IMR-90 (cell line): Measurements from ENCODE around the gene RRP1. TPM values are rescaled to one million over a fixed set of nuclear protein-coding genes. Genes with fewer than 3 reads are reported as not detected.

ENCODE experiments used
- ATAC-seq: fragments of 200-7000 bp; cut with Tn5 transposase; 2 replicates; pipeline ENCODE4 v1.9.1; 2020; ENCODE audit warnings: low read depth, mild to moderate bottlenecking, moderate library complexity
- BruUV-seq: library from RNA; stranded (reverse); fragments of 400-500 nt; replicated peaks from 2 replicates; lab custom pipeline; 2021; lab: Mats Ljungman, UMichigan
- CTCF ChIA-PET: fragments of 300-600 bp; formaldehyde crosslinking; extraction: SDS; loops from one replicate; lab custom pipeline; 2021; ENCODE audit warnings: antibody characterized with exemption; lab: Yijun Ruan, JAX
- POLR2A ChIA-PET: fragments of 300-600 bp; sonication (Branson Sonifier 250); formaldehyde crosslinking; loops from one replicate; lab custom pipeline; 2022; ENCODE audit warnings: antibody characterized with exemption; ENCODE audit not compliant: unreplicated experiment; lab: Charles Lee
- DNase-seq: peaks from one replicate; pipeline ENCODE4 v3.0.0; 2013
- H2AFZ ChIP-seq: replicated peaks from 2 replicates; pipeline ENCODE3; 2013; ENCODE audit warnings: low read length, mild to moderate bottlenecking; ENCODE audit not compliant: poor library complexity
- H2AK5ac ChIP-seq: 2 replicates; pipeline ENCODE4 v1.6.1; 2013; ENCODE audit warnings: low read depth, low read length, inconsistent platforms
- H2AK9ac ChIP-seq: replicated peaks from 2 replicates; pipeline ENCODE3; 2013; ENCODE audit warnings: mild to moderate bottlenecking, low read depth, low read length, moderate library complexity; ENCODE audit not compliant: poor library complexity
- H2BK120ac ChIP-seq: 2 replicates; pipeline ENCODE4 v1.6.1; 2013; ENCODE audit warnings: low read depth, low read length, inconsistent platforms
- H2BK15ac ChIP-seq: 3 replicates; pipeline ENCODE4 v1.6.1; 2013; ENCODE audit warnings: low read depth, low read length, inconsistent platforms
- H2BK20ac ChIP-seq: 2 replicates; pipeline ENCODE4 v1.6.1; 2013; ENCODE audit warnings: low read depth, mild to moderate bottlenecking, inconsistent platforms, low read length, moderate library complexity
- H2BK5ac ChIP-seq: 2 replicates; pipeline ENCODE4 v1.6.1; 2013; ENCODE audit warnings: mild to moderate bottlenecking, low read depth, low read length, inconsistent platforms; ENCODE audit not compliant: poor library complexity, severe bottlenecking
- H3K14ac ChIP-seq: replicated peaks from 2 replicates; pipeline ENCODE4 v1.6.1; 2013; ENCODE audit warnings: low read depth, low read length, inconsistent platforms
- H3K18ac ChIP-seq: 2 replicates; pipeline ENCODE4 v1.6.1; 2013; ENCODE audit warnings: low read depth, low read length, control low read depth
- H3K23ac ChIP-seq: 2 replicates; pipeline ENCODE4 v1.6.1; 2013; ENCODE audit warnings: low read depth, low read length, inconsistent platforms
- H3K27ac ChIP-seq: 2 replicates; pipeline ENCODE4 v1.5.1; 2013; ENCODE audit warnings: mild to moderate bottlenecking, control low read depth, low read length; ENCODE audit not compliant: insufficient read depth
- H3K27me3 ChIP-seq: 2 replicates; pipeline ENCODE4 v1.6.1; 2013; ENCODE audit warnings: low read length; ENCODE audit not compliant: control insufficient read depth, insufficient read depth
- H3K36me3 ChIP-seq: 2 replicates; pipeline ENCODE4 v1.6.1; 2013; ENCODE audit warnings: low read length, mixed read lengths; ENCODE audit not compliant: control insufficient read depth, insufficient read depth
- H3K4ac ChIP-seq: 2 replicates; pipeline ENCODE4 v1.6.1; 2013; ENCODE audit warnings: low read depth, low read length, inconsistent platforms
- H3K4me1 ChIP-seq: 2 replicates; pipeline ENCODE4 v1.6.1; 2013; ENCODE audit warnings: low read length, mixed read lengths; ENCODE audit not compliant: control insufficient read depth, insufficient read depth
- H3K4me2 ChIP-seq: 2 replicates; pipeline ENCODE4 v1.6.1; 2013; ENCODE audit warnings: low read depth, mild to moderate bottlenecking, control low read depth, low read length, moderate library complexity
- H3K4me3 ChIP-seq: 2 replicates; pipeline ENCODE4 v1.5.1; 2013; ENCODE audit warnings: low read depth, mild to moderate bottlenecking, control low read depth, low read length, moderate library complexity; ENCODE audit not compliant: insufficient read depth
- H3K56ac ChIP-seq: 2 replicates; pipeline ENCODE4 v1.6.1; 2013; ENCODE audit warnings: low read length, inconsistent platforms; ENCODE audit not compliant: insufficient read depth; ENCODE audit errors: extremely low read depth
- H3K79me1 ChIP-seq, 2 experiments: 2 replicates each; pipeline ENCODE4 v1.6.1; 2013; ENCODE audit warnings: low read length in 2 of 2, inconsistent platforms in 1 of 2, low read depth in 1 of 2
- H3K9ac ChIP-seq: 2 replicates; pipeline ENCODE4 v1.6.1; 2013; ENCODE audit warnings: low read depth, low read length, control low read depth
- H3K9me1 ChIP-seq: 2 replicates; pipeline ENCODE4 v1.6.1; 2013; ENCODE audit warnings: low read length, inconsistent platforms; ENCODE audit not compliant: insufficient read depth
- H3K9me3 ChIP-seq: 2 replicates; pipeline ENCODE4 v1.6.1; 2013; ENCODE audit warnings: low read length; ENCODE audit not compliant: control insufficient read depth, insufficient read depth
- H4K20me1 ChIP-seq: 2 replicates; pipeline ENCODE4 v1.6.1; 2013; ENCODE audit warnings: low read length, inconsistent platforms; ENCODE audit not compliant: insufficient read depth
- H4K5ac ChIP-seq: 2 replicates; pipeline ENCODE4 v1.6.1; 2013; ENCODE audit warnings: mild to moderate bottlenecking, low read depth, low read length, control low read depth
- H4K8ac ChIP-seq, 2 experiments: 2 replicates each; pipeline ENCODE4 v1.6.1; 2013; ENCODE audit warnings: low read depth in 2 of 2, low read length in 2 of 2, control low read depth in 1 of 2, inconsistent platforms in 1 of 2
- H4K91ac ChIP-seq: 2 replicates; pipeline ENCODE4 v1.6.1; 2013; ENCODE audit warnings: low read depth, low read length, inconsistent platforms; ENCODE audit not compliant: insufficient read depth
- BHLHE40 ChIP-seq: fragments of 150-350 bp; IDR thresholded peaks from 2 replicates; pipeline ENCODE4 v1.6.1; 2016; ENCODE audit warnings: mild to moderate bottlenecking, low read depth, low read length
- CEBPB ChIP-seq: IDR thresholded peaks from 2 replicates; pipeline ENCODE4 v1.6.1; 2012; ENCODE audit warnings: low read depth, low read length, improper control_type of control experiment
- FOS ChIP-seq: fragments of 150-350 bp; IDR thresholded peaks from 2 replicates; pipeline ENCODE4 v1.6.1; 2016; ENCODE audit warnings: low read depth, low read length
- MAZ ChIP-seq: IDR thresholded peaks from 2 replicates; pipeline ENCODE4 v1.6.1; 2012; ENCODE audit warnings: low read depth, mild to moderate bottlenecking, low read length, improper control_type of control experiment, moderate library complexity, borderline replicate concordance
- MXI1 ChIP-seq: IDR thresholded peaks from 2 replicates; pipeline ENCODE4 v1.6.1; 2012; ENCODE audit warnings: low read depth, mild to moderate bottlenecking, low read length, moderate library complexity, borderline replicate concordance
- NFE2L2 ChIP-seq: fragments of 150-350 bp; IDR thresholded peaks from 2 replicates; pipeline ENCODE4 v1.6.1; 2016; ENCODE audit warnings: low read depth, mild to moderate bottlenecking, low read length
- POLR2A ChIP-seq: IDR thresholded peaks from 2 replicates; pipeline ENCODE4 v1.6.1; 2012; ENCODE audit warnings: mild to moderate bottlenecking, low read depth, low read length
- RAD21 ChIP-seq: IDR thresholded peaks from 2 replicates; pipeline ENCODE4 v1.6.1; 2012; ENCODE audit warnings: low read length, improper control_type of control experiment
- RCOR1 ChIP-seq: IDR thresholded peaks from 2 replicates; pipeline ENCODE4 v1.6.1; 2012; ENCODE audit warnings: mild to moderate bottlenecking, low read length, improper control_type of control experiment; ENCODE audit not compliant: insufficient replicate concordance
- RFX5 ChIP-seq: IDR thresholded peaks from 2 replicates; pipeline ENCODE4 v1.8.0; 2012; ENCODE audit warnings: low read depth, mild to moderate bottlenecking, low read length, moderate library complexity
- SMC3 ChIP-seq: fragments of 150-350 bp; IDR thresholded peaks from 2 replicates; pipeline ENCODE4 v1.6.1; 2016; ENCODE audit warnings: low read depth, mild to moderate bottlenecking, antibody characterized with exemption, low read length, moderate library complexity
- WGBS, 2 experiments: methylation state at CpG; one replicate each; pipeline versions ENCODE4 v1.1.5 to v1.1.7; 2013; ENCODE audit warnings: missing lambda C conversion rate in 2 of 2; ENCODE audit not compliant: insufficient read length in 1 of 2; ENCODE audit errors: extremely low coverage in 2 of 2; 5-methylcytosine and 5-hydroxymethylcytosine counted together
- dilution Hi-C: fragments of 300-500 bp; cut with HindIII; formaldehyde crosslinking; loops from one replicate; pipeline ENCODE4 v1.14.3; 2018; ENCODE audit warnings: low sequenced_read_pairs; ENCODE audit not compliant: unreplicated experiment
- in situ Hi-C: fragments of 300-500 bp; cut with MboI; formaldehyde crosslinking; loops from 3 replicates; pipeline ENCODE4 v1.14.3; 2019; ENCODE audit warnings: low sequenced_read_pairs, inconsistent platforms, mixed read lengths
- intact Hi-C: fragments of 100-400 bp; cut with micrococcal nuclease; formaldehyde crosslinking; loops from 2 replicates; pipeline ENCODE4 v1.10.0; 2022
- polyA plus RNA-seq, 3 experiments: library from polyadenylated mRNA; depleted of rRNA; stranded (reverse); fragments of >200 nt; gene quantifications; 2 replicates each; pipeline ENCODE4 v1.2.3, GENCODE V29; 2012; ENCODE audit warnings: low replicate concordance in 1 of 3
- total RNA-seq: library from RNA; depleted of rRNA; stranded (reverse); fragments of >200 nt; gene quantifications from 2 replicates; pipeline ENCODE4 v1.2.3, GENCODE V29; 2012
- TF ChIP-seq, protein P1 (sequence below): fragments of 150-350 bp; IDR thresholded peaks from 2 replicates; pipeline ENCODE4 v1.6.1; 2016; ENCODE audit warnings: low read depth, mild to moderate bottlenecking, low read length, moderate library complexity, borderline replicate concordance
- TF ChIP-seq, protein P2 (sequence below): conservative IDR thresholded peaks from 2 replicates; pipeline ENCODE4 v1.5.1; 2012; ENCODE audit warnings: mild to moderate bottlenecking, low read depth, low read length, improper control_type of control experiment
- TF ChIP-seq, protein P3 (sequence below): fragments of 150-350 bp; IDR thresholded peaks from 2 replicates; pipeline ENCODE4 v1.6.1; 2017; ENCODE audit warnings: mild to moderate bottlenecking, antibody characterized with exemption, low read length, low read depth

RRP1 gene
- total and polyA plus RNA-seq, 2 of the 4 experiments (the other 2 are of a cell fraction), result 20.2 to 23.3 TPM

DNA sequence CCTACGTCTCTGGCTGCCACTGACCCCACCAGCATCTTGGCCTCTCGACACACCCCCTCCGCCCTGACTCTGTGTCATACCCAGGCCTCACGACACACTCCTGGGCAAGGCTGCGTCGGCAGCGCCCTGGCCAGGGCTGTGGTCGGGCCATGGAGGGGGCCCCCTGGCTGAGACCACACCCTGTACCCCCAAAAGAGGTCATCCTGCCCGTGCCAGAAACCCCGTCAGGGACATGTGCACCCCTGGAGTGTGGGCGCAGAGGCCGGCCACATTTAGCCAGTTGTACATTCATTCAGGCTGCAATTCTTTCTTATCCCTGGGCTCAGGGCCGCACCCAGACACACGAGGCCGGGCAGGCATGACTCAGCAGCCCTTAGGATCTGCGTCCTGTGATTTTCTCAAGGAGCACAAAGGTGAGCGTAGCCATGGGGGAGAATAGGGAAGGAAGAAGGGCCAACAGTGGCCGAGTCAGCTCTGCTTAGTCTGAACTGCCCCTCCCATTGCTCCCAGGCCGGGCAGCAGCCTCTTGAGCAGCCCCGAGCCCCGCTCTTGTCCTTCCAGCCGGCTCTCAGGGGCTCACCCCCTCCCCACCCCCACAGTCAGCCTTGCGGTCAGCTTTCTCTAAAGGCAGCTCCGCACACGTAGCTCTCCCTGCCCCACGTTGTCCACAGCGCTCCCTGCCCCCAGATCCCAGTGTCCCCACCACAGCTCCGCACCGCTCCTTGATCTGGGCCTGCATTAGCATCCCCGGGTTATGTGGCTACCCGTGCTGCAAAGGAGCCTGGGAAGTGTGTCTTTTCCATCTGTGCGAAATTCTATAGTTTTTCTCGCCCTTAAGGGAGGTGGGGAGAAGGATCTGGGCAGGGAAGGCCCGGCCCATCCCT, 21.2 kb upstream of the RRP1 start:
- peaks cover 14% of the 10 kb centered on the region for H3K4me1 ChIP-seq
- H2BK15ac ChIP-seq, result no peak overlapping the region; the same call in 1 of the 3 replicates
- peak overlapping the region; percentile 68 for H2BK5ac ChIP-seq
- intact Hi-C loops, result no loop called here
- peak overlapping the region; percentile 40 for H2BK20ac ChIP-seq
- H3K4me2 ChIP-seq, result no peak overlapping the region
- H3K9me3 ChIP-seq, result no peaks in the 10 kb centered on the region
- ATAC-seq (peak; percentile 71), DNase-seq (peak; percentile 75)
- H3K79me1 ChIP-seq, result peaks cover 0 to 2% of the 10 kb centered on the region in 2 experiments; a peak in 2 of 4 replicates
- H3K56ac ChIP-seq, result no peak overlapping the region
- H2BK120ac ChIP-seq, result peak overlapping the region; percentile 59
- dilution Hi-C loops, result no loop called here
- no peak overlapping the region for H3K4me3 ChIP-seq
- H4K5ac ChIP-seq, result peak overlapping the region; percentile 91
- peak overlapping the region; percentile 98 for H2AK9ac ChIP-seq
- H3K9me1 ChIP-seq, result peaks cover 9% of the 10 kb centered on the region
- ChIA-PET CTCF (no interaction called here), POLR2A (no interaction called here)
- peak overlapping the region; percentile 92 for H2AK5ac ChIP-seq
- no peaks in the 10 kb centered on the region for H3K27me3 ChIP-seq
- H3K4ac ChIP-seq, result peak overlapping the region; percentile 93
- BruUV-seq, result no TSS peak
- peak overlapping the region; percentile 89 for H4K91ac ChIP-seq
- no peaks in the 10 kb centered on the region for H4K20me1 ChIP-seq
- no peak overlapping the region for H3K23ac ChIP-seq
- peaks cover 5% of the 10 kb centered on the region for H3K36me3 ChIP-seq
- peak overlapping the region; percentile 75; the same call in 1 of the 2 replicates for H3K18ac ChIP-seq
- H3K27ac ChIP-seq, result peak overlapping the region; percentile 19
- H2AFZ ChIP-seq, result peak overlapping the region; percentile 76
- in situ Hi-C loops, result no loop called here
- H3K9ac ChIP-seq, result peak overlapping the region; percentile 22
- H3K14ac ChIP-seq, result peak overlapping the region; percentile 65
- 79% methylated on average over 15 of the region's 34 CpGs; no CpG with 5 or more reads in 1 of the 2 experiments for WGBS, 2 experiments
- H4K8ac ChIP-seq, result peak overlapping the region; percentile 94
- no peak for TF ChIP-seq MXI1
- peak; percentile 90 for TF ChIP-seq NFE2L2
- TF ChIP-seq, protein P1, sequence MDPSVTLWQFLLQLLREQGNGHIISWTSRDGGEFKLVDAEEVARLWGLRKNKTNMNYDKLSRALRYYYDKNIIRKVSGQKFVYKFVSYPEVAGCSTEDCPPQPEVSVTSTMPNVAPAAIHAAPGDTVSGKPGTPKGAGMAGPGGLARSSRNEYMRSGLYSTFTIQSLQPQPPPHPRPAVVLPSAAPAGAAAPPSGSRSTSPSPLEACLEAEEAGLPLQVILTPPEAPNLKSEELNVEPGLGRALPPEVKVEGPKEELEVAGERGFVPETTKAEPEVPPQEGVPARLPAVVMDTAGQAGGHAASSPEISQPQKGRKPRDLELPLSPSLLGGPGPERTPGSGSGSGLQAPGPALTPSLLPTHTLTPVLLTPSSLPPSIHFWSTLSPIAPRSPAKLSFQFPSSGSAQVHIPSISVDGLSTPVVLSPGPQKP, result no peak
- TF ChIP-seq, protein P2, sequence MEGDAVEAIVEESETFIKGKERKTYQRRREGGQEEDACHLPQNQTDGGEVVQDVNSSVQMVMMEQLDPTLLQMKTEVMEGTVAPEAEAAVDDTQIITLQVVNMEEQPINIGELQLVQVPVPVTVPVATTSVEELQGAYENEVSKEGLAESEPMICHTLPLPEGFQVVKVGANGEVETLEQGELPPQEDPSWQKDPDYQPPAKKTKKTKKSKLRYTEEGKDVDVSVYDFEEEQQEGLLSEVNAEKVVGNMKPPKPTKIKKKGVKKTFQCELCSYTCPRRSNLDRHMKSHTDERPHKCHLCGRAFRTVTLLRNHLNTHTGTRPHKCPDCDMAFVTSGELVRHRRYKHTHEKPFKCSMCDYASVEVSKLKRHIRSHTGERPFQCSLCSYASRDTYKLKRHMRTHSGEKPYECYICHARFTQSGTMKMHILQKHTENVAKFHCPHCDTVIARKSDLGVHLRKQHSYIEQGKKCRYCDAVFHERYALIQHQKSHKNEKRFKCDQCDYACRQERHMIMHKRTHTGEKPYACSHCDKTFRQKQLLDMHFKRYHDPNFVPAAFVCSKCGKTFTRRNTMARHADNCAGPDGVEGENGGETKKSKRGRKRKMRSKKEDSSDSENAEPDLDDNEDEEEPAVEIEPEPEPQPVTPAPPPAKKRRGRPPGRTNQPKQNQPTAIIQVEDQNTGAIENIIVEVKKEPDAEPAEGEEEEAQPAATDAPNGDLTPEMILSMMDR, result no peak
- TF ChIP-seq RAD21, result no peak
- no peak for TF ChIP-seq CEBPB
- TF ChIP-seq, protein P3, sequence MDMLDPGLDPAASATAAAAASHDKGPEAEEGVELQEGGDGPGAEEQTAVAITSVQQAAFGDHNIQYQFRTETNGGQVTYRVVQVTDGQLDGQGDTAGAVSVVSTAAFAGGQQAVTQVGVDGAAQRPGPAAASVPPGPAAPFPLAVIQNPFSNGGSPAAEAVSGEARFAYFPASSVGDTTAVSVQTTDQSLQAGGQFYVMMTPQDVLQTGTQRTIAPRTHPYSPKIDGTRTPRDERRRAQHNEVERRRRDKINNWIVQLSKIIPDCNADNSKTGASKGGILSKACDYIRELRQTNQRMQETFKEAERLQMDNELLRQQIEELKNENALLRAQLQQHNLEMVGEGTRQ, result no peak
- no peak for TF ChIP-seq SMC3
- no peak for TF ChIP-seq RCOR1
- no peak for TF ChIP-seq POLR2A
- no peak for TF ChIP-seq MAZ
- no peak for TF ChIP-seq RFX5
- TF ChIP-seq BHLHE40, result no peak
- no peak for TF ChIP-seq FOS
